ENCODE results near the gene FANCD2. TPM values are rescaled to one million over a fixed set of nuclear protein-coding genes. Genes with fewer than 3 reads are reported as not detected.

FANCD2 gene
- 7.0 TPM for total RNA-seq (ENCODE audit: unreplicated experiment)
- long read RNA-seq, full-length matches to known transcripts = 1 of 4 reads
- long read RNA-seq, partial matches to known transcripts = 2 of 4 reads
- long read RNA-seq, other reads (novel, unspliced or antisense) = 1 of 4 reads

DNA sequence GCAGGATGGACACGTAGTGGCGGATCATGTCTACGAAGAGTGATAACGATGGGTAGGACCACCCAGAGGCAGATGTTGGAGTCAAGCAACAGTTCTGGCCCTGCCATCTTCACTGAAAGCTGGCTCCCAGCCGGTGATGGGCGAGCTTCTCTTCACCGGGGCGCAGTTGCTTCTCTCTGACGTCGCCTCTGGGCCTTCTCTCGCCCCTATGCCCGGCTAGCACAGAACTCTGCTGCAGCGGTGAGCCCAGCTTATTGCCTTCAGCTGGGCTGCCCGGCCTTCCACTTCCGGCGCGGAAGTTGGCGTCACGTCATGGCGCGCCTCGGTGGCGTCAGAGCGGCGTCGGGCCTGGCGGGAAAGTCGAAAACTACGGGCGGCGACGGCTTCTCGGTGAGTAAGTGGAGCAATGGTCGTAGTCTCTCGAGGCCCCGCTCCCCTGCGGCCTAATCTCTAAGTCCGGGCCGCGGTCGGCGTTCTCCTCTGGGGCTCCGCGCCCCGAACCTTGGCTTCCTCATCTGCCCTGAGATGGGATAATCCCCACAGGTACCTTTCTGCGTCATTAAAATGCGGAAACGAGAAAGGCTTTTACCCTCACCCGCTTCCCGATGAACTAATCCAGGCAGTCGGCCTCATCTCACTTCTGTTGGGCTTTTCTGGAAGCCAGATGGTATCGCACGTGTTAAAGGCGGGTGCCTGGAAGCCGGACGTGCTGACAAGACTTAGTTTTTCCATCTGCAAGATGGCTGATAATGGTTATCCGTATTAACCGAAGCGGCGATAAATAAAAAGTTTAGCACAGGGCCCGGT is at the start of gene FANCD2:
Gene FANCD2, plus strand, starts transcription at position 354 of the 807 bp plus-strand sequence. CDS start 2,221 bp downstream, outside the sequence.
- H3K4me1 Mint-ChIP-seq (ENCODE audit: low read depth, unreplicated experiment) = no peaks in the 10 kb centered on the region
- H3K27me3 Mint-ChIP-seq (ENCODE audit: unreplicated experiment) = no peaks in the 10 kb centered on the region
- peaks cover 2% of the 10 kb centered on the region for H3K9me3 Mint-ChIP-seq (ENCODE audit: unreplicated experiment)
- H3K36me3 Mint-ChIP-seq (ENCODE audit: unreplicated experiment) = no peaks in the 10 kb centered on the region
- H3K4me3 Mint-ChIP-seq (ENCODE audit: unreplicated experiment) = peak within 1 kb of the TSS; percentile 96
- peak within 1 kb of the TSS; percentile 94 for H3K27ac Mint-ChIP-seq (ENCODE audit: unreplicated experiment)
- peak; percentile 94 for DNase-seq
- TF ChIP-seq, protein P1, sequence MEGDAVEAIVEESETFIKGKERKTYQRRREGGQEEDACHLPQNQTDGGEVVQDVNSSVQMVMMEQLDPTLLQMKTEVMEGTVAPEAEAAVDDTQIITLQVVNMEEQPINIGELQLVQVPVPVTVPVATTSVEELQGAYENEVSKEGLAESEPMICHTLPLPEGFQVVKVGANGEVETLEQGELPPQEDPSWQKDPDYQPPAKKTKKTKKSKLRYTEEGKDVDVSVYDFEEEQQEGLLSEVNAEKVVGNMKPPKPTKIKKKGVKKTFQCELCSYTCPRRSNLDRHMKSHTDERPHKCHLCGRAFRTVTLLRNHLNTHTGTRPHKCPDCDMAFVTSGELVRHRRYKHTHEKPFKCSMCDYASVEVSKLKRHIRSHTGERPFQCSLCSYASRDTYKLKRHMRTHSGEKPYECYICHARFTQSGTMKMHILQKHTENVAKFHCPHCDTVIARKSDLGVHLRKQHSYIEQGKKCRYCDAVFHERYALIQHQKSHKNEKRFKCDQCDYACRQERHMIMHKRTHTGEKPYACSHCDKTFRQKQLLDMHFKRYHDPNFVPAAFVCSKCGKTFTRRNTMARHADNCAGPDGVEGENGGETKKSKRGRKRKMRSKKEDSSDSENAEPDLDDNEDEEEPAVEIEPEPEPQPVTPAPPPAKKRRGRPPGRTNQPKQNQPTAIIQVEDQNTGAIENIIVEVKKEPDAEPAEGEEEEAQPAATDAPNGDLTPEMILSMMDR (IDR thresholded peaks at IDR 0.05; ENCODE audit: partially characterized antibody, unreplicated experiment) = no peak

DNA sequence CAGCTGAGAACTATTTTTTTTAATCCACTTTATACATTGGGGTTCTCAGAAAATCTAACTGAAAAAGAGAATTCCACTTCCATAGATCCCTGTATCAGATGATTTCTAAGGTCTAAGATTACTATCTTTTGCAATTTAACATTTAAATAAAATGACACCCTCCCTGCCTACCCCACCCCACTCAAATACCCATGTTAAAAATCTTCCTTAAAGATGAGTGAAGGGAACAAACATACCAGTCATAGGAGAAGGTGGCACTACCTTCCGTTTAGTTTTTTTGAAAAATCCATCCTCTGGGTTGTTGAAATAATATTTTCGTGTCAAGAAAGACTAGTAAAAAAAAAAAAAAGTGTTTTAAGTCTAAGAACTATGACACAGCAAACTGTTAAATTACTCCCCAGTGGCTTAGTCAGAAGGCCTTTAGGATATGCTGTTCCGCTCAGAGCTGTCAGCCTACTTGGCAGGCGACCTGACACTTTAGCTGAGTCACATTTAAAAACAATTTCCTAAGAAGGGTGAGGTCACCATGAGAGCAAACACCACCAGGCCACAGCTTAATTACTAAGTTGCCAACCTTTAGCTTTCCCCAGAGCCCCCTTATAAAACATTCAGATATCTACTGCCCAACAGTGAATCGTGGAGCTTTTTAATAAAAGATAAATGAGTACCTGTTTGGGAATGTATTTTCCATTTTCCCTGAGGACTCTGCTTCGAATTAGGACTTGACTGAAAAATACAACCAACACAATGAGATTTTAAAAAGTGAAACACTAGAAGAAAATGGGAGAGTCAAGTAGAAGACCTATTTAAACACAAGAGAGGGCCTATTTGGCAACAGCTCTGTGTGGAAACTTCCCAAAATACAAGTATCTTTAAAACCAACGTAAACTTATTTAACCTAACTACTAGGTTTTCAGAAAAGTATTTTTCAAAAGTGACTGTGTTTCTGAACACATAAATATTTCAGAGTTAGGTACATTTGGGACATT is 49.2 kb upstream of the FANCD2 start:
- Mint-ChIP-seq H3K36me3 (ENCODE audit: unreplicated experiment) (no peaks in the 10 kb centered on the region), H3K4me3 (ENCODE audit: unreplicated experiment) (no peak overlapping the region), H3K4me1 (ENCODE audit: low read depth, unreplicated experiment) (no peaks in the 10 kb centered on the region), H3K27ac (ENCODE audit: unreplicated experiment) (peak overlapping the region; percentile 55), H3K9me3 (ENCODE audit: unreplicated experiment) (no peaks in the 10 kb centered on the region), H3K27me3 (ENCODE audit: unreplicated experiment) (no peaks in the 10 kb centered on the region)
- TF ChIP-seq, protein P1 (IDR thresholded peaks at IDR 0.05; ENCODE audit: partially characterized antibody, unreplicated experiment) = no peak
- no peak for DNase-seq

DNA sequence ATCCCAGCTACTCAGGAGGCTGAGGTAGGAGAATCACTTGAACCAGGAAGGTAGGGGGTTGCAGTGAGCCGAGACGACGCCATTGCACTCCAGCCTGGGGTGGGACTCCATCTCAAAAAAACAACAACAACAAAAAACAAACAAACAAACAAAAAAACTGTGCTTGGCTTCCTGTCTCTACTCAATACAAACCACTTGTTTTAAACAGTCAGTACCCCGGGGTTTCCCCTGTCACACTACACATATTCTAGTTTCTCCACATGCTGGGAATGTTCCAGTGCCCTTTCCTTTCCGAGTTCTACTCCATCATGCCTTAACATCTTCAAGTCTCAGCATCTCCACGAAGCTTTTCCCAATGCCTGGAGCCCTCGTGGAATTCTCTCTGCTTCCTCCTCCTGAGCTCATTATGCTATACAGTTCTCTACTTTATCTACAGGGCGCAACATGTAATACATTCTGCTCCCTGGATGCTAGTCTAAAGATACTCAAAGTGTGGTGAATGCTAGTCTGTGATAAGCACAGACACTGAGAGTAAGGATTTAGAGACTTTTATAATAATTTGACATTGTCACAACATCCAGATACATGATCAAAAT is 47.4 kb upstream of the FANCD2 start:
- no peak overlapping the region for H3K4me3 Mint-ChIP-seq (ENCODE audit: unreplicated experiment)
- TF ChIP-seq, protein P1 (IDR thresholded peaks at IDR 0.05; ENCODE audit: partially characterized antibody, unreplicated experiment) = no peak
- no peaks in the 10 kb centered on the region for H3K36me3 Mint-ChIP-seq (ENCODE audit: unreplicated experiment)

GRCh38 chr3:9980251-9980650 is 46.0 kb upstream of the FANCD2 start:
- no peak overlapping the region for H3K27ac Mint-ChIP-seq (ENCODE audit: unreplicated experiment)
- TF ChIP-seq, protein P1 (IDR thresholded peaks at IDR 0.05; ENCODE audit: partially characterized antibody, unreplicated experiment) = no peak
- no peaks in the 10 kb centered on the region for H3K4me1 Mint-ChIP-seq (ENCODE audit: low read depth, unreplicated experiment)
- no peaks in the 10 kb centered on the region for H3K9me3 Mint-ChIP-seq (ENCODE audit: unreplicated experiment)
- no peaks in the 10 kb centered on the region for H3K36me3 Mint-ChIP-seq (ENCODE audit: unreplicated experiment)
- DNase-seq = no peak
- no peak overlapping the region for H3K4me3 Mint-ChIP-seq (ENCODE audit: unreplicated experiment)
- H3K27me3 Mint-ChIP-seq (ENCODE audit: unreplicated experiment) = no peaks in the 10 kb centered on the region

More for the DNA sequence above, 47.4 kb upstream of the FANCD2 start:
- Mint-ChIP-seq H3K4me1 (ENCODE audit: low read depth, unreplicated experiment) (no peaks in the 10 kb centered on the region), H3K27ac (ENCODE audit: unreplicated experiment) (no peak overlapping the region), H3K27me3 (ENCODE audit: unreplicated experiment) (no peaks in the 10 kb centered on the region), H3K9me3 (ENCODE audit: unreplicated experiment) (no peaks in the 10 kb centered on the region)
- no peak for DNase-seq

Measured in glutamatergic neuron (in vitro differentiated cells).